CD4-positive, alpha-beta T cell (primary cell): ENCODE measurements around the gene RBM17. TPM values are rescaled to one million over a fixed set of nuclear protein-coding genes. Genes with fewer than 3 reads are reported as not detected.
A peak's percentile ranks its signal among the peaks of the same experiment; 100 is the strongest.

Experiments used
- ATAC-seq: fragments of 200-7000 bp; cut with Tn5 transposase; one replicate; pipeline ENCODE4 v1.10.0; 2022; ENCODE audit warnings: mild to moderate bottlenecking; ENCODE audit not compliant: poor library complexity
- CTCF ChIA-PET: fragments of 350-600 bp; sonication (Branson Sonifier 250); formaldehyde crosslinking; loops from one replicate; lab custom pipeline; 2021; ENCODE audit warnings: antibody characterized with exemption, inconsistent platforms; lab: Charles Lee
- POLR2A ChIA-PET: fragments of 350-600 bp; sonication (Branson Sonifier 250); formaldehyde crosslinking; loops from one replicate; lab custom pipeline; 2021; ENCODE audit warnings: antibody characterized with exemption, inconsistent platforms; lab: Charles Lee
- DNase-seq, 14 experiments: peaks; one replicate each; pipeline ENCODE4 v3.0.0-alpha.2; 2013 to 2020; ENCODE audit warnings: mixed read lengths in 2 of 14
- H3K27ac ChIP-seq, 2 donors: one replicate each; pipeline versions ENCODE4 v1.5.1 to v1.7.0; 2013; ENCODE audit warnings: low read length in 2 of 2, low read depth in 1 of 2, mild to moderate bottlenecking in 1 of 2
- H3K27me3 ChIP-seq, 2 experiments: 1 replicate in 1 of 2; 2 replicates in 1 of 2; pipeline versions ENCODE4 v1.6.1 to v1.7.0; 2013; ENCODE audit warnings: low read length in 2 of 2, control low read depth in 1 of 2, mild to moderate bottlenecking in 1 of 2, moderate library complexity in 1 of 2; ENCODE audit not compliant: insufficient read depth in 2 of 2, control insufficient read depth in 1 of 2
- H3K36me3 ChIP-seq: one replicate; pipeline ENCODE4 v1.6.1; 2013; ENCODE audit warnings: low read length, control low read depth; ENCODE audit not compliant: insufficient read depth
- H3K4me1 ChIP-seq: one replicate; pipeline ENCODE4 v1.6.1; 2013; ENCODE audit warnings: low read length, control low read depth; ENCODE audit not compliant: insufficient read depth
- H3K4me3 ChIP-seq: one replicate; pipeline ENCODE4 v1.5.1; 2013; ENCODE audit warnings: mild to moderate bottlenecking, low read length, moderate library complexity
- H3K9me3 ChIP-seq, 2 experiments: 1 replicate in 1 of 2; 2 replicates in 1 of 2; pipeline versions ENCODE4 v1.6.1 to v1.7.0; 2013; ENCODE audit warnings: low read length in 2 of 2, mild to moderate bottlenecking in 2 of 2, control low read depth in 1 of 2, moderate library complexity in 1 of 2; ENCODE audit not compliant: control insufficient read depth in 1 of 2, insufficient read depth in 1 of 2
- H3K27ac Mint-ChIP-seq: one replicate; pipeline ENCODE4 v1.8.0; 2020; ENCODE audit warnings: mixed read lengths
- H3K27me3 Mint-ChIP-seq: one replicate; pipeline ENCODE4 v1.8.0; 2021; ENCODE audit warnings: mixed read lengths
- H3K36me3 Mint-ChIP-seq: one replicate; pipeline ENCODE4 v1.8.0; 2021; ENCODE audit warnings: low read depth, mixed read lengths
- H3K4me1 Mint-ChIP-seq: one replicate; pipeline ENCODE4 v1.8.0; 2021; ENCODE audit warnings: low read depth, mixed read lengths
- H3K4me3 Mint-ChIP-seq: one replicate; pipeline ENCODE4 v1.8.0; 2020; ENCODE audit warnings: mild to moderate bottlenecking, mixed read lengths
- H3K9me3 Mint-ChIP-seq: one replicate; pipeline ENCODE4 v1.8.0; 2020; ENCODE audit warnings: mixed read lengths
- intact Hi-C, 2 experiments: fragments of 100-400 bp; cut with DNase I in 1 of 2; cut with micrococcal nuclease in 1 of 2; formaldehyde crosslinking; loops; one replicate each; pipeline versions ENCODE4 v1.15.1 to v1.9.0; 2023 to 2025; cut with DNase I, micrococcal nuclease
- total RNA-seq, 174 experiments: library from RNA in 2 of 174; stranded (reverse) in 2 of 174; gene quantifications; one replicate each; pipeline ENCODE4 v1.2.3 and lab custom pipeline; 2021 to 2026
- TF ChIP-seq, protein P1 (sequence below): fragments of 200-600 bp; IDR thresholded peaks from one replicate; pipeline ENCODE4 v1.8.0; 2022; ENCODE audit warnings: antibody characterized with exemption, mild to moderate bottlenecking

The RBM17 gene
- total RNA-seq, 2 experiments from 2014 or later: 143 to 150 TPM

GRCh38 chr10:6045878-6046772 lies 42.7 kb upstream of the RBM17 start:
- peak overlapping the region; percentile 77 for H3K27ac Mint-ChIP-seq
- peaks cover 6% of the 10 kb centered on the region for H3K36me3 ChIP-seq
- no peaks in the 10 kb centered on the region for H3K9me3 Mint-ChIP-seq
- ATAC-seq (no peak), DNase-seq (peak in 1 of 14 experiments; percentile 8)
- POLR2A ChIA-PET: interaction anchor here (0.5 to 1.6 kb wide), 6 partner anchors 8 to 201 kb away, joined by 3 to 4 read pairs (median 4); partner anchors contain the start of genes ANKRD16 and FBH1
- TF ChIP-seq, protein P1, sequence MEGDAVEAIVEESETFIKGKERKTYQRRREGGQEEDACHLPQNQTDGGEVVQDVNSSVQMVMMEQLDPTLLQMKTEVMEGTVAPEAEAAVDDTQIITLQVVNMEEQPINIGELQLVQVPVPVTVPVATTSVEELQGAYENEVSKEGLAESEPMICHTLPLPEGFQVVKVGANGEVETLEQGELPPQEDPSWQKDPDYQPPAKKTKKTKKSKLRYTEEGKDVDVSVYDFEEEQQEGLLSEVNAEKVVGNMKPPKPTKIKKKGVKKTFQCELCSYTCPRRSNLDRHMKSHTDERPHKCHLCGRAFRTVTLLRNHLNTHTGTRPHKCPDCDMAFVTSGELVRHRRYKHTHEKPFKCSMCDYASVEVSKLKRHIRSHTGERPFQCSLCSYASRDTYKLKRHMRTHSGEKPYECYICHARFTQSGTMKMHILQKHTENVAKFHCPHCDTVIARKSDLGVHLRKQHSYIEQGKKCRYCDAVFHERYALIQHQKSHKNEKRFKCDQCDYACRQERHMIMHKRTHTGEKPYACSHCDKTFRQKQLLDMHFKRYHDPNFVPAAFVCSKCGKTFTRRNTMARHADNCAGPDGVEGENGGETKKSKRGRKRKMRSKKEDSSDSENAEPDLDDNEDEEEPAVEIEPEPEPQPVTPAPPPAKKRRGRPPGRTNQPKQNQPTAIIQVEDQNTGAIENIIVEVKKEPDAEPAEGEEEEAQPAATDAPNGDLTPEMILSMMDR: no peak
- peaks cover 82% of the 10 kb centered on the region for H3K4me1 Mint-ChIP-seq
- intact Hi-C loops: loop anchor here in 1 of 2 experiments (5.0 kb wide), 1 partner anchor 69 kb away; the partner anchor contains the start of gene IL15RA
- no peaks in the 10 kb centered on the region for H3K9me3 ChIP-seq
- H3K4me1 ChIP-seq: peaks cover 70% of the 10 kb centered on the region
- CTCF ChIA-PET: interaction anchor here (1.0 to 1.3 kb wide), 2 partner anchors 32 to 40 kb away, joined by 3 read pairs; no protein-coding TSS in a partner anchor
- H3K27ac ChIP-seq: no peak overlapping the region
- H3K27me3 Mint-ChIP-seq: no peaks in the 10 kb centered on the region
- H3K4me3 Mint-ChIP-seq: peak overlapping the region; percentile 74
- H3K4me3 ChIP-seq: peak overlapping the region; percentile 25
- no peaks in the 10 kb centered on the region for H3K27me3 ChIP-seq
- H3K36me3 Mint-ChIP-seq: peaks cover 6% of the 10 kb centered on the region

DNA sequence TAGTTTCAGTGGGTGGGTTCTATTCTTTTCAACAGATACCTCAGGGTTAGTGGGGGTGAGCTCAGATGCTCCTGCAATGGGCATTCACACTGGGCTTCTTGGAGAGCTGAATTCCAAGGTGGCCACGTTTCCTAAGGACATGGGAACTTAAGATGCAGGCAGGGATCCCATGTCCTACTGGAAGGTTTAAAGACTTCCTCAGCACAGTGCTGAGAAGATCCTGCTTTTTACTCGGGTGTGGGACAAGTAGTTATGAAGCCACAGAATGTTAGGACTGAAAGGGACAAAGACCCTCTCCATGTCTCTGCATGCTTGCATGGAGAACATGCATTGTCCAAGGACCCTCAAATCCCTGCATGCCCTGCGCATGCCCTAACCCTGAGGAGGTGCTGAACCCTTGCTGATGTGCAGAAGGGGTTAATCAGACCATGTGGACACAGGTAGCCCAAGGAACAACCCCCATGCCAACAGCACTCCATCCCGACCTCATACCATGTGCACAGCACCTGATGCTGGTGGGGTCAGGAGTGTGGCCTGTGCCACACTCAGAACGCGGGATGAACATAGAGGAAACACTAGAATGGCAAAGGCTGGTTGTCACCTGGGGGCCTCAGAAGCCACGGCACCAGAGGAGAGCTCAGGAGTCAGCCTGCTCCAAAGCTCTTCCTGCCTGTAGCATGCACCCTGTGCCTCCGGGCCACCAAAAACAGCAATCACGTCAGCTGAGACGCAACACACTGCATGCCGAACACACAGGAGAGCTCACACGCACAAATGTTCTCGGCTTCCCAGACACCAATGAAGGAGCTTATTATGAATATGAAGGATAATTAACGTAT lies 41.8 kb upstream of the RBM17 start:
- H3K4me1 ChIP-seq: peaks cover 79% of the 10 kb centered on the region
- Mint-ChIP-seq H3K4me1 (peaks cover 83% of the 10 kb centered on the region), H3K36me3 (peaks cover 7% of the 10 kb centered on the region), H3K4me3 (peak overlapping the region; percentile 23), H3K27me3 (no peaks in the 10 kb centered on the region), H3K9me3 (no peaks in the 10 kb centered on the region), H3K27ac (peak overlapping the region; percentile 77)
- H3K4me3 ChIP-seq: no peak overlapping the region
- ATAC-seq: no peak
- ChIA-PET CTCF (interaction anchor here (0.8 to 2.1 kb wide), 2 partner anchors 26 to 39 kb away, joined by 3 to 8 read pairs; no protein-coding TSS in a partner anchor), POLR2A (interaction anchor here (0.9 to 1.6 kb wide), 3 partner anchors 9 to 70 kb away, joined by 3 to 4 read pairs (median 3); no protein-coding TSS in a partner anchor)
- no peaks in the 10 kb centered on the region for H3K9me3 ChIP-seq
- TF ChIP-seq, protein P1: no peak
- H3K27ac ChIP-seq: no peak overlapping the region
- intact Hi-C loops: loop anchor here in 1 of 2 experiments (5.0 kb wide), 1 partner anchor 70 kb away; the partner anchor contains the start of gene IL15RA
- peaks cover 6% of the 10 kb centered on the region for H3K36me3 ChIP-seq
- DNase-seq: peak in 1 of 14 experiments; percentile 4
- H3K27me3 ChIP-seq: no peaks in the 10 kb centered on the region

- POLR2A ChIA-PET: interaction anchor here (0.9 to 7.4 kb wide), 3 partner anchors 10 to 71 kb away, joined by 3 to 73 read pairs (median 4); no protein-coding TSS in a partner anchor
These were observed 41.0 kb upstream of the RBM17 start for GRCh38 chr10:6047847-6048246.

More at GRCh38 chr10:6047847-6048246, 41.0 kb upstream of the RBM17 start:
- Histone ChIP-seq H3K27me3 (no peaks in the 10 kb centered on the region), H3K4me3 (no peak overlapping the region), H3K27ac (no peak overlapping the region), H3K36me3 (peaks cover 6% of the 10 kb centered on the region), H3K9me3 (no peaks in the 10 kb centered on the region), H3K4me1 (peaks cover 87% of the 10 kb centered on the region)
- Mint-ChIP-seq H3K36me3 (peaks cover 7% of the 10 kb centered on the region), H3K9me3 (no peaks in the 10 kb centered on the region), H3K27me3 (no peaks in the 10 kb centered on the region), H3K27ac (no peak overlapping the region), H3K4me1 (peaks cover 91% of the 10 kb centered on the region), H3K4me3 (no peak overlapping the region)
- ATAC-seq (no peak), DNase-seq (peak in 1 of 14 experiments; percentile 19)
- TF ChIP-seq, protein P1: no peak
- CTCF ChIA-PET: interaction anchor here (2.1 kb wide), 1 partner anchor 38 kb away, joined by 8 read pairs; no protein-coding TSS in a partner anchor
- intact Hi-C loops: loop anchor here in 1 of 2 experiments (2.0 to 5.0 kb wide), 2 partner anchors 33 to 71 kb away; partner anchors contain the start of gene IL15RA
